ENCODE results near the gene SYT7. TPM values are rescaled to one million over a fixed set of nuclear protein-coding genes. Genes with fewer than 3 reads are reported as not detected.

The SYT7 gene
- total and polyA plus RNA-seq, 3 donors from 2014 or later = 5.9 to 9.0 (median 8.7) TPM

DNA sequence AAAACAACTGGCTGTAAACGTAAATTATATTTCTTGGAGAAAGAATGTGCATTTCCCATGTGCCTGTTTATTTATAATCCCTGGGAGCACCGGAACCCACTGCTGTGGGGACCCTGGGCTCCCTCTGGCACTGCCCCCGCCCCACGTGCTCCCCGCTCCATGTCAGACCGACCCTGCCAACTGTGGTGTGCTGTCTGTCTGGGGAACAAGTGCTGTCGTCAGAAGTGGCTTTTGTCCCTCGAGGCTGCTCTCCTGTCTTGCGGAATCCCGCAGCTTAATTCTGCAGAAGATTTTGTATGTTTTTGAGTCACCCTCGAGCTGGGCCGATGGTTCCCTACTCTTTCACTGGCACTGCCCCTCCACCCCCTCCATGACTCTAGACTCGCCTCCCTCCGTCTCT, 69.9 kb downstream of the SYT7 start:
- H3K4me1 ChIP-seq = peaks cover 5% of the 10 kb centered on the region
- no peak for DNase-seq
- no peak overlapping the region for H3K27ac ChIP-seq

GRCh38 chr11:61510166-61510919, 70.5 kb downstream of the SYT7 start:
- no peak for DNase-seq
- no peak overlapping the region for H3K4me3 ChIP-seq
- H3K36me3 ChIP-seq (ENCODE audit: low read depth, missing control alignments) = no peaks in the 10 kb centered on the region
- peaks cover 5% of the 10 kb centered on the region for H3K4me1 ChIP-seq
- TF ChIP-seq, protein P1, sequence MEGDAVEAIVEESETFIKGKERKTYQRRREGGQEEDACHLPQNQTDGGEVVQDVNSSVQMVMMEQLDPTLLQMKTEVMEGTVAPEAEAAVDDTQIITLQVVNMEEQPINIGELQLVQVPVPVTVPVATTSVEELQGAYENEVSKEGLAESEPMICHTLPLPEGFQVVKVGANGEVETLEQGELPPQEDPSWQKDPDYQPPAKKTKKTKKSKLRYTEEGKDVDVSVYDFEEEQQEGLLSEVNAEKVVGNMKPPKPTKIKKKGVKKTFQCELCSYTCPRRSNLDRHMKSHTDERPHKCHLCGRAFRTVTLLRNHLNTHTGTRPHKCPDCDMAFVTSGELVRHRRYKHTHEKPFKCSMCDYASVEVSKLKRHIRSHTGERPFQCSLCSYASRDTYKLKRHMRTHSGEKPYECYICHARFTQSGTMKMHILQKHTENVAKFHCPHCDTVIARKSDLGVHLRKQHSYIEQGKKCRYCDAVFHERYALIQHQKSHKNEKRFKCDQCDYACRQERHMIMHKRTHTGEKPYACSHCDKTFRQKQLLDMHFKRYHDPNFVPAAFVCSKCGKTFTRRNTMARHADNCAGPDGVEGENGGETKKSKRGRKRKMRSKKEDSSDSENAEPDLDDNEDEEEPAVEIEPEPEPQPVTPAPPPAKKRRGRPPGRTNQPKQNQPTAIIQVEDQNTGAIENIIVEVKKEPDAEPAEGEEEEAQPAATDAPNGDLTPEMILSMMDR (IDR thresholded peaks at IDR 0.05) = no peak
- no peak for TF ChIP-seq POLR2A (IDR thresholded peaks at IDR 0.05)
- no peak overlapping the region for H3K27ac ChIP-seq
- H3K9me3 ChIP-seq = no peaks in the 10 kb centered on the region
- intact Hi-C loops (cut with DNase I; ENCODE audit: low total_unique reads) = loop anchor here (10.0 kb wide), 1 partner anchor 66 kb away; no protein-coding TSS in a partner anchor
- H3K27me3 ChIP-seq = no peaks in the 10 kb centered on the region
- WGBS, 2 donors = 57 to 75% methylated on average over 10 to 16 of the region's 16 CpGs

More for the DNA sequence above, 69.9 kb downstream of the SYT7 start:
- no peaks in the 10 kb centered on the region for H3K27me3 ChIP-seq
- no peaks in the 10 kb centered on the region for H3K36me3 ChIP-seq (ENCODE audit: low read depth, missing control alignments)
- intact Hi-C loops (cut with DNase I; ENCODE audit: low total_unique reads) = loop anchor here (10.0 kb wide), 1 partner anchor 66 kb away; no protein-coding TSS in a partner anchor
- no peak for TF ChIP-seq POLR2A (IDR thresholded peaks at IDR 0.05)
- TF ChIP-seq, protein P1 (IDR thresholded peaks at IDR 0.05) = no peak
- H3K9me3 ChIP-seq = no peaks in the 10 kb centered on the region
- 73 to 82% methylated on average over 10 to 14 of the region's 14 CpGs for WGBS, 2 donors
- no peak overlapping the region for H3K4me3 ChIP-seq

DNA sequence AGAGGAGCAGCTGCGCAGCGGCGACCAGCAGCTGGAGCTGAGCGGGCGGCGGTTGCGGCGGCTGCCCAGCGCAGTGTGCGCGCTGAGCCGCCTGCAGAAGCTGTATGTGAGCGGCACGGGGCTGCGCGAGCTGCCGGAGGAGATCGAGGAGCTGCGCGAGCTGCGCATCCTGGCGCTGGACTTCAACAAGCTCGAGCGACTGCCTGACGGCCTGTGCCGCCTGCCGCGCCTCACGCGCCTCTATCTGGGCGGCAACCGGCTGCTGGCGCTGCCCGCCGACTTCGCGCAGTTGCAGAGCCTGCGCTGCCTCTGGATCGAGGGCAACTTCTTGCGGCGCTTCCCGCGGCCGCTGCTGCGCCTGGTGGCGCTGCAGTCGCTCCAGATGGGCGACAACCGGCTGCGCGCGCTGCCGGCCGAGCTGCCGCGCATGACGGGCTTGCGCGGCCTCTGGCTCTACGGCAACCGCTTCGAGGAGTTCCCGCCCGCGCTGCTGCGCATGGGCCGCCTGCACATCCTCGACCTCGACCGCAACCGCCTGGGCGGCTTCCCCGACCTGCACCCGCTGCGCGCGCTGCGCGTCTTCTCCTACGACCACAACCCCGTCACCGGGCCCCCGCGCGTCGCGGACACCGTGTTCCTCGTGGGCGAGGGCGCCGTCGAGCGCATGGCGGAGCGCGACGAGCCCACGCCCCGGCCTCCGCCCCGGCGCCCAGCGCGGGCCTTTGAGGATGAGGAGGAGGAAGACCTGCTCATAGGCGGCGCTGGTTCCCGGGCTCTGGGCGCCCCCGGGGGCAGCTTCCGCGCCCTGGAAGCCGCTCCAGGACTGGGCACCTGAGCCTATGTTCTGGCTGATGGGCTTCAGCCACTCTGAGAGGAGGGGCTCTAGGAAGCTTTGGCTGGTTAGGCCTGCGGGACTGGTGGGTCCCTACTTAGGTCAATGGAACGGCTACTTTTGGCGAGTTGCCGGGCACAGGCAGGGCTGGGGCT, 71.5 kb downstream of the SYT7 start:
- H3K27ac ChIP-seq = peak overlapping the region in 1 of 2 donors; percentile 30
- no peak for TF ChIP-seq POLR2A (IDR thresholded peaks at IDR 0.05)
- TF ChIP-seq, protein P1 (IDR thresholded peaks at IDR 0.05) = peak; percentile 24 to 59 (median 44)
- H3K36me3 ChIP-seq (ENCODE audit: low read depth, missing control alignments) = no peaks in the 10 kb centered on the region
- 0 to 28% methylated on average over 22 to 27 of the region's 117 CpGs for whole genome bisulfite sequencing, 2 donors
- no peaks in the 10 kb centered on the region for H3K27me3 ChIP-seq
- H3K9me3 ChIP-seq = no peaks in the 10 kb centered on the region
- peak; percentile 72 for DNase-seq
- H3K4me1 ChIP-seq = peaks cover 5% of the 10 kb centered on the region
- intact Hi-C loops (cut with DNase I; ENCODE audit: low total_unique reads) = loop anchor here (10.0 kb wide), 1 partner anchor 65 kb away; no protein-coding TSS in a partner anchor
- H3K4me3 ChIP-seq = peak overlapping the region; percentile 6 to 40

DNA sequence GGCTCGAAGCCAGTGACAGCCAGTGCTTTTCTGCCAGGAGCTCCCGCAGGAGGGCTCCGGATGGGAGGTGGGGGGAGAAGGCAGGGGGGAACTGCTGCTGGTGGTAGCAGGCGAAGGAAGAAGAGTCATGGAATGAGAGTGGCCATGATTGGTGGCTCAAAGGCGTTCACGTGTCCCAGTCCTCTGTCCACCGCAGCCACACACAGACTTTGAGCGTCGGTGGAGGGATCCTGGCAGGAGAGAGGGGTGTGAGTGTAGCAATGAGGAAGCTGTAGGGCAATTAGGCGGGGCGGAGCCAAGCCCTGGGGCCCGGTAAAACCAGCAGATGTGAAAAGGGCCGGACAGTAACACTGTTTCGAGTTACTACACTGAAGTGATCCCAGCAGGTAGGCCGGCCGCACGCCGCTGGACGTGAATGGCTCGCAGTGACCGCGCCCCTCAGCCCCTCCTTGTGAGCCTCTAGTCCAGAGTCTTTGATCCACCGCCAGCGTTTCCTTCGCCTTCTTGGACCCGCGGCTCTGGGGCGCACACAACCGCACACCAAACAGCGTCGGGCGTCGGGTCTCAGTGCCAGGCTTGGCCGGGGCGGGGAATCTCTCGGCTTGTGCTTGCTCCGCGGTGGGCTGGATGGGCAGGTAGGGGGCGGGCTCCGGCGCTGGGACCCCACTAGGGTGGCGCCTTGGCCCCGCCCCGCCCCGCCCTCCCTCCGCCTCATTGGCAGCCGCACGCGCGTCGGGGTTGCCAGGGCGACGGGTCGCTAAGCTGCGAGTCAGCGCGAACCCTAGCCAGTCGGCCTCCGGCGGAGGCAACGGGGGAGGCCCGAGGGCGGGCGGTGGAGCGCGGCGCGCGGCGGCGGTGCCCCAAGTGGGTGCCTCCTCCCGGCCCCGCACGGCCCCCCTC, 72.7 kb downstream of the SYT7 start, which contains the start of gene LRRC10B:
LRRC10B (plus strand) TSS at position 788 of the 900 bp plus-strand sequence. CDS start 250 bp downstream, outside the sequence.
- Histone ChIP-seq H3K9me3 (no peaks in the 10 kb centered on the region), H3K4me3 (peak within 1 kb of the TSS; percentile 29 to 40), H3K27ac (peak within 1 kb of the TSS in 1 of 2 donors; percentile 30), H3K27me3 (no peaks in the 10 kb centered on the region), H3K4me1 (no peaks in the 10 kb centered on the region), H3K36me3 (ENCODE audit: low read depth, missing control alignments) (no peaks in the 10 kb centered on the region)
- TF ChIP-seq, protein P1 (IDR thresholded peaks at IDR 0.05) = no peak
- TF ChIP-seq POLR2A (IDR thresholded peaks at IDR 0.05) = no peak
- intact Hi-C loops (cut with DNase I; ENCODE audit: low total_unique reads) = no loop called here
- WGBS, 2 donors = 10 to 17% methylated on average over 6 to 53 of the region's 74 CpGs
- DNase-seq = peak; percentile 67

Data from testis (tissue), 3 donors.